VCaP (cell line): Measurements from ENCODE around the gene FBXW11.

ENCODE experiments used
- H3K27ac ChIP-seq: fragments of 450-650 bp; 2 replicates; pipeline ENCODE4 v1.5.1; 2017
- TF ChIP-seq, protein P1 (sequence below): fragments of 450-650 bp; conservative IDR thresholded peaks from 2 replicates; pipeline ENCODE4 v1.5.1; 2017; ENCODE audit warnings: mild to moderate bottlenecking, moderate library complexity

FBXW11 gene

DNA sequence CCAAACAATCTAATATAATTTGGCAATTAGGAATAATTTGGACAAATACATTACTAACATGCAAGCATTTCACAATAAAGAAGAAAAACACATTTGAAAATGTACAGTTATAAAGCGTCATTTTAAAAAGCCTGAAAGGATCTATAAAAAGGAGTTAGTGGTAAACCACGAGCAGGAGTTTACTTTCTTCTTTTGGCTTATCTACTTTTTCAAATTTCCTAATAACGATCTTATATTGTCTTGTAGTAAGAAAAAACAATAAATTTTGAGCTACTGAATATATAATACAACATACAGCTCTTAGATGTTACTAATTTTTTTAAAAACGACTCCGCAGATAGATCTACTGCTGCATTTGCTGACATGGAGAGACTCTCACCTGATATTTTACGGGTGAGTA lies 141.0 kb downstream of the FBXW11 start:
- H3K27ac ChIP-seq = no peak overlapping the region
- TF ChIP-seq, protein P1, sequence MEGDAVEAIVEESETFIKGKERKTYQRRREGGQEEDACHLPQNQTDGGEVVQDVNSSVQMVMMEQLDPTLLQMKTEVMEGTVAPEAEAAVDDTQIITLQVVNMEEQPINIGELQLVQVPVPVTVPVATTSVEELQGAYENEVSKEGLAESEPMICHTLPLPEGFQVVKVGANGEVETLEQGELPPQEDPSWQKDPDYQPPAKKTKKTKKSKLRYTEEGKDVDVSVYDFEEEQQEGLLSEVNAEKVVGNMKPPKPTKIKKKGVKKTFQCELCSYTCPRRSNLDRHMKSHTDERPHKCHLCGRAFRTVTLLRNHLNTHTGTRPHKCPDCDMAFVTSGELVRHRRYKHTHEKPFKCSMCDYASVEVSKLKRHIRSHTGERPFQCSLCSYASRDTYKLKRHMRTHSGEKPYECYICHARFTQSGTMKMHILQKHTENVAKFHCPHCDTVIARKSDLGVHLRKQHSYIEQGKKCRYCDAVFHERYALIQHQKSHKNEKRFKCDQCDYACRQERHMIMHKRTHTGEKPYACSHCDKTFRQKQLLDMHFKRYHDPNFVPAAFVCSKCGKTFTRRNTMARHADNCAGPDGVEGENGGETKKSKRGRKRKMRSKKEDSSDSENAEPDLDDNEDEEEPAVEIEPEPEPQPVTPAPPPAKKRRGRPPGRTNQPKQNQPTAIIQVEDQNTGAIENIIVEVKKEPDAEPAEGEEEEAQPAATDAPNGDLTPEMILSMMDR = no peak

DNA sequence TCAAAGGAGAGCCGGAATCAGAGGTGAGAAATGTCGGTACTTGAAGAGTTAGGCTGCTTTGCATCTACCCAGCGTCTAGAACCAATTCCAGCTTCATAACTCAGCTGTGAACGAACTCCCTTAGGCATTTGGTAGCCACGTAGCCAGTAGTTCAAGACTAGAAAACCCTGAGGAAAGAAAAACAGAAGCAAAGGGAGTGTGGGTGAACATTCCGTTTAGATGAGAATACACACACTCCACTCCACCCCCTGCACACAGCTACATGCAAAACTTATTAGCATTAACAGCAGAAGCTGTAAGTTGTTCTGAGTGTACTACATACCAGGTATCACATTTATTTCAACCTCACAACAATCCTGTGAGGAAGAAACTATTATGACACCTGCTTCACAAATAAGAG lies 142.5 kb downstream of the FBXW11 start:
- H3K27ac ChIP-seq = no peak overlapping the region
- TF ChIP-seq, protein P1 = no peak

DNA sequence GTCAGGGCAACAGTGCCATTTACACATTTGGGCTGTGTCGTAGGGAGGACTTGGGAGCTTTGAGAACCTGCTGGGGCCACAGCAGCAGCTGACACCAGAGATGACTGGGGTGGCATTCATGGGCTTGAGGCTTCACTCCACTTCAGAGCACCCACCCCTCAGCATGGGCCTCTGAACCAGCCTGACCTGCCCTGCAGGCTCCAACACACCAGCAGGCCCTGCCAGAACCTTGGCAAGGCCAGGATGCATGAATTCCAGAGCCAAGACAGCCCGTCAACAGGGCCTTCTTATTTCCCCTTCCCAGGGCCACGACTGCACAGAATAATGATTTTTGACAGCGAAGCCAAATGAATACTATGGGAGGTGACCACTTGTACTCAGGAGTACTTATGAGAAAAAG lies 143.8 kb downstream of the FBXW11 start:
- TF ChIP-seq, protein P1 = no peak

DNA sequence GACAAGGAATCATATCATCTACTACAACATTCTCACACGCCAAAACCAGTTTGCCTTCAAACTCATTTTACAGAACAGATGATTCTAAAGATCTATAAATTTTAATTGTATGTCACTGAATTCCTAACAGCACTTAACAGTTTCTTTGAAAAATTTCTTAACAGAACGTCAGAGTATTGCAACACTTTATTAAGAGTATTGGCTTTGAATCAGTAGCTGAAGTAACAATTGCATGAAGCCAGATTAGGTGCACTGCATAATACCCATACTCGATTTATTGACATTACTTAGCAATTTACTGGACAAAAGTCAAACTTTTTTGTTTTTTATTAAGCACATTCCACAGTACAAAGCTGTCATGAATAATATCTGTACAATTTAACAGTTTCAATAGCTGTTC lies 145.1 kb downstream of the FBXW11 start:
- TF ChIP-seq, protein P1 = no peak
- H3K27ac ChIP-seq = no peak overlapping the region

More for the DNA sequence above, 143.8 kb downstream of the FBXW11 start:
- H3K27ac ChIP-seq = no peak overlapping the region

DNA sequence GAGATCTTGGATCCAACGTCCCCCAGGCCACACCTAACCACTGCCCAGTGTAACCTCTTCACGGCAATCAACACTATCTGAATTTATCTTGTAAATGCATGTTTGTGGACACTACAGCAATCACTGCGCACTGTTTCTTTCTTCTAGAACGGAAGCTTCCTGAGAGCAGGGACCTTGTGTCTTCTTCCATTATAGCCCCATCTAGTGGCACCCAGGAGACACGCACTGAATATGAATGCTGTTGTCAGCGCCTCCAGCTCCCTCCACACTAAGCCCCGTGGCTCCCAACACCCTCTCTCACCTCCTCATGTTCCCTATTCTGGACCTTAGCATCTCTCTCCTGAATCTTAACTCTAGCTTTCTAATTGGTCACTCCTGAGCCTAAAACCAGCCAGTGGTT lies 148.1 kb downstream of the FBXW11 start:
- no peak overlapping the region for H3K27ac ChIP-seq
- TF ChIP-seq, protein P1 = peak; percentile 62

DNA sequence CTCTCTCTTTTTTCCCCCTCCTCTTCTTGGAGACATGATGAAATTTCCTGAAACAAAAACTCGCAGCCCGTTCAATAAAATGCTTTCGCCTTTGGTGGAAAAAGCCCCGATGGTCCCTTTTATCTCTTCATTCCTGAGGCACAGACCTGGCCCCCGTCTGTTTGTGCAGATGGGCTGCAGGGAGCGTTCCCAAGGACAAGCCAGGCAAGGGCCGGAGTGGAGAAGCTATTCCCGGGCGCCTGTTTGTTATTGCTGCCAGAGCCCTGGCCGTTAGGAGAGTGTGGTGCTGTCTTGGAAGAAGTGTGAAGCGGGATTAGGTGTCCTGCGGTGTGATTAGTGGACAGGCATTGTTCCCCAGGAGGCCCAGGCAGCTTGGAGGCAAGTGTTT lies 149.0 kb downstream of the FBXW11 start:
- H3K27ac ChIP-seq = no peak overlapping the region
- TF ChIP-seq, protein P1 = no peak

DNA sequence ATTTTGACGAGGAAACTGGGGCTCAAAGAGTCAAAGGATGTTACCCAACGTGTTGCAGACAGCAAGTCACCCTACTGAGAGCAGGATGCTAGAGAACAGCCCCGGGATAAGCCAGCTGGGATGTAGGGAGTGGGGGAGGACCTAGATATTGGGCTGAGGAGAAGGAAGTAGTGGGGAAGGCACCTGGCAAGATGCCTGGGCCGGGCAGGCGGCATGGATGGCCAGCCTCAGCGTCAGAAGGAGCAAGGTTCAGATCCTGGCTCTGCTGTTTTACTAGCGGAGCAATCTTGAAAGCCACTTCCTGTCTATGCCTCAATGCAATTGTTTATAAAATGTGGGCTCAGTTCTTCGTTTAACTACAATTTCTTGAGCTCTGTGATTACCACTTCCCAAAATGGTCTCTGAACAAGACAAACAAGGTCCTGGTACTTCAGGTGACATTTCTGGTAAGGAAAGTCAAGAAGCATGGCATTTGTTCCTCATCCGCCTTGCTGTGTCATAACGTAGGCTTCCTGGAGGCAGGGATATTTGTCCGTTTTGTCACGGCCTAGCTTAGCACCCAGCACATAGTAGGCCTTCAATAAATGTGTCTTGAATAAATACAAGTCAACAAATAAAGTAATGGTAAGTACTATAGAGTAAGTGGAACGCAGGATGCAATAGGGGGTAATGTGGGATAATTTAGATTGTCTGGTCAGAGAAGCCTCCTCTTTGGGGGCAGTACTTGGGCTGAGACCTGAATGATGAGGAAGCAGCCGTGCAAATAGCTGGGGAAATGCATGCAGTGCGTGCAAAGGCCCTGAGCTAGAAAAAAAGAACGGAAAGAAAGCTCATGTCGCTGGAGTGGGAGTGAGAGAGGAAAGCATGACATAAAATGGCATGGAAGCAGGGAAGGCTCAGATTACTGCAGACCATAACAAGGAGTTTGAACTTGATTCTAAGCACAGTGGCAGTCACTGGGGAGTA lies 150.4 kb downstream of the FBXW11 start:
- TF ChIP-seq, protein P1 = no peak
- no peak overlapping the region for H3K27ac ChIP-seq
